Activated T-cell treated with anti-CD3 and anti-CD28 coated beads, Interleukin-2, amount 50 U/mL, for 72 hours (primary cell): ENCODE data around the gene PDYN. TPM values are rescaled to one million over a fixed set of nuclear protein-coding genes. Genes with fewer than 3 reads are reported as not detected.

Source experiments
- ATAC-seq, 2 donors: fragments of 150-1000 bp; cut with Tn5 transposase; replicated peaks in 1 of 2; 2 replicates each; pipeline ENCODE4 v1.10.0; 2021; ENCODE audit warnings: moderate library complexity in 2 of 2, mild to moderate bottlenecking in 1 of 2
- DNase-seq, 2 donors: peaks; one replicate each; pipeline ENCODE4 v3.0.0; 2021 to 2022; ENCODE audit warnings: mixed read lengths in 1 of 2
- H3K27ac Mint-ChIP-seq: one replicate; pipeline ENCODE4 v1.8.0; 2022; ENCODE audit warnings: mild to moderate bottlenecking, moderate library complexity, mixed read lengths
- H3K27me3 Mint-ChIP-seq: one replicate; pipeline ENCODE4 v1.8.0; 2022; ENCODE audit warnings: low read depth, mixed read lengths
- H3K36me3 Mint-ChIP-seq, 2 donors: one replicate each; pipeline ENCODE4 v1.8.0; 2022; ENCODE audit warnings: mixed read lengths in 2 of 2, mild to moderate bottlenecking in 1 of 2; ENCODE audit not compliant: insufficient read depth in 2 of 2
- H3K4me1 Mint-ChIP-seq: one replicate; pipeline ENCODE4 v1.8.0; 2022; ENCODE audit warnings: low read depth, mixed read lengths
- H3K4me3 Mint-ChIP-seq, 2 donors: one replicate each; pipeline ENCODE4 v1.8.0; 2022; ENCODE audit warnings: mild to moderate bottlenecking in 2 of 2, mixed read lengths in 2 of 2, moderate library complexity in 2 of 2
- H3K9me3 Mint-ChIP-seq, 2 donors: one replicate each; pipeline ENCODE4 v1.8.0; 2022; ENCODE audit warnings: mixed read lengths in 2 of 2
- total RNA-seq, 2 donors: library from RNA; stranded (reverse); gene quantifications; one replicate each; pipeline ENCODE4 v1.2.3, GENCODE V29; 2022

Gene PDYN
- total RNA-seq, 2 donors from 2014 or later = not detected

DNA sequence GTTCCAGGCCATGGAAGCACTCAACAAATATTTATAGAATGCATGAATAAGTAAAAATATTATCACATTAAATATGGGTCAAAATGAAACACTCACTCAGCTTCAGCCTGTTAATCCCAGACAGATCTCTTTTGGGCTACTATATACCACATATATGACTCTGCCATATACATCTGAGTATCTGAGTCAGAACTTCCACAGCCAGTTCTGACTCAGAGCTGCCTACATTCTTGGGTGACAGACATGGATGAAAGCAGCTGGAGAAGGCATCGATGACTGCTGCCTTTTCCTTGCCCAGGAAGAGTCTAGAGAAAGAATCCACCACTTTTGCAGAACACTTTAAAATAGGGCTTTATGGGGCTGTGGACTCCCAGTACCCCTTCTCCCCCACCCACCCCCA, 11.5 kb upstream of the PDYN start:
- Mint-ChIP-seq H3K36me3 (no peaks in the 10 kb centered on the region), H3K27ac (no peak overlapping the region), H3K4me1 (no peaks in the 10 kb centered on the region), H3K9me3 (no peaks in the 10 kb centered on the region), H3K4me3 (no peak overlapping the region), H3K27me3 (peaks cover 18% of the 10 kb centered on the region)
- DNase-seq (peak; percentile 5 to 10), ATAC-seq (peak; percentile 82 to 87)

DNA sequence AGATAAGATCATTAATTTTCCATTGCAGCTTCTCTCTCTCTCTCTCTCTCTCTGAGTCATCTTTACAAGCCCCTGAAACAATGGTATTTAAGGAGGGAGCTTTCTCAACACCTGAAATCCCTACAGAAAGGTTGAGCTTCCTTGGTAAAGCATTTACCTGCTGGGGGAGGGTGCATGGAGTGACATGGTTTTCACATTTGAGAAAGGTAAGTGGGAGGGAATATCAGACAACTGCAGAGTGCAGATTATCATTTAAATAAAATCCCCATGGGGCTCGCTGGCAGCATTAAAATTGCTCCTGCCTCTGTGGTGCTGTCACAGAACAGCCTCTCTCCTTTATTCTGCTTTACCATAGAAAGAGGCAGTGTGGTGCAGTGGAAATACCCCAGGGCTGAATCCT, 10.3 kb upstream of the PDYN start:
- Mint-ChIP-seq H3K9me3 (no peaks in the 10 kb centered on the region), H3K4me3 (no peak overlapping the region), H3K36me3 (no peaks in the 10 kb centered on the region), H3K27me3 (peaks cover 11% of the 10 kb centered on the region), H3K27ac (no peak overlapping the region), H3K4me1 (no peaks in the 10 kb centered on the region)
- DNase-seq (no peak), ATAC-seq (no peak)

DNA sequence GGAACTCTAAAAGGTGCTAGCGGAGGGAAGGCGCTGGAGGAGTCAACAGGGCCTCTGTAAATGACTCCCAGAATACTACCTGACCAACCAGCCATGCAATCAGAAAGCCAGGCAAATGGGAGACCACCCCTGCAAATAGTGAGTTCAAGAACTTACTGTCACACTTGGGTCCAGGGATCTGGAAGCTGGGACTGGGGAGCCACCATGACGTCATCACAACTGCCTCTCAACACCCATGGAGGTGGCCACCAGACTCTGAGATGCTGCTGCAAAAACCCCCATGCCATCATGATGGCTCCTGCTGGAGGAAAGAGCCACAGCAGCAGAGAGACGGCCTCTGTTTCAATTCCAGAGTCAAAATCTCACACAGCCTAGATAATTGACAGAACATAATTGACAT, 8.5 kb upstream of the PDYN start:
- H3K4me3 Mint-ChIP-seq = no peak overlapping the region
- H3K36me3 Mint-ChIP-seq = no peaks in the 10 kb centered on the region
- no peak overlapping the region for H3K27ac Mint-ChIP-seq
- ATAC-seq (no peak), DNase-seq (no peak)
- H3K27me3 Mint-ChIP-seq = peaks cover 22% of the 10 kb centered on the region
- no peaks in the 10 kb centered on the region for H3K4me1 Mint-ChIP-seq
- no peaks in the 10 kb centered on the region for H3K9me3 Mint-ChIP-seq

DNA sequence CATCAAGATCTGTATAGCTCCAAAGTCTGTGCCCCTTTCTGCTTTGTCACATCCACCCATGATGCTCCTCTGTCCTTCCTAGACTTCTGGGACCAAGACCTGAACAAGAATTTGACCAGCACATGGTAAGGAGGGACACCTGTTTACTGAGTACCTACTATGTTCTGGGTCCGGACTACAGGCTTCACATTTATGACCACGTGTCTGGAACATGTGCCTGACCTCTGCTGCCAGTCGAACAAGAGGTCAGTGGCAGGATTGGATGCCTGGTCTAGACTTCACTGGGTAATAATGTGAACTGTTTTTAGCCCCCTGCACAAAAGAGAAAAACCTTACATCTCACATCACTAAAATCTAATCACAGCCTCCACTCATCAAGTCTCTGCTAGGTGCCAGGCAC, 7.3 kb upstream of the PDYN start:
- H3K4me1 Mint-ChIP-seq = no peaks in the 10 kb centered on the region
- ATAC-seq (no peak), DNase-seq (no peak)
- no peak overlapping the region for H3K27ac Mint-ChIP-seq
- H3K9me3 Mint-ChIP-seq = no peaks in the 10 kb centered on the region
- no peaks in the 10 kb centered on the region for H3K36me3 Mint-ChIP-seq
- H3K27me3 Mint-ChIP-seq = peaks cover 27% of the 10 kb centered on the region
- H3K4me3 Mint-ChIP-seq = no peak overlapping the region

DNA sequence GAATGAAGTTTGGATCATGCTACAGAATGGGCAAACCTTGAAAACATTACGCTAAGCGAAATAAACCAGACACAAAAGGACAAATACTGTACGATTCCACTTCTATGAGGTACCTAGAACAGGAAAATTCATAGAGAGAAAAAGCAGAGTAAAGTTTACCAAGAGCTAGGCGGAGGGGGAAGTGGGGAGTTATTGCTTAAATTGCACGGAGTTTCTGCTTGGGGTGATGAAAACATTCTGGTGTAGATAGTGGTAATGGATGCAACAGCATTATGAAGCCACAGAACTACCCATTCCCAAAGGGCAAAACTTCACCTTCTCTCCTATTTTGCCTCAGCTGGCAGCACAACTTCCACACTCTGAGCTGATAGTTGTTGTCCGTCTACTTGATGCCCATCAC, 6.4 kb upstream of the PDYN start:
- ATAC-seq (no peak), DNase-seq (no peak)
- no peaks in the 10 kb centered on the region for H3K36me3 Mint-ChIP-seq
- H3K27ac Mint-ChIP-seq = no peak overlapping the region
- no peak overlapping the region for H3K4me3 Mint-ChIP-seq
- H3K9me3 Mint-ChIP-seq = no peaks in the 10 kb centered on the region
- peaks cover 30% of the 10 kb centered on the region for H3K27me3 Mint-ChIP-seq
- no peaks in the 10 kb centered on the region for H3K4me1 Mint-ChIP-seq

DNA sequence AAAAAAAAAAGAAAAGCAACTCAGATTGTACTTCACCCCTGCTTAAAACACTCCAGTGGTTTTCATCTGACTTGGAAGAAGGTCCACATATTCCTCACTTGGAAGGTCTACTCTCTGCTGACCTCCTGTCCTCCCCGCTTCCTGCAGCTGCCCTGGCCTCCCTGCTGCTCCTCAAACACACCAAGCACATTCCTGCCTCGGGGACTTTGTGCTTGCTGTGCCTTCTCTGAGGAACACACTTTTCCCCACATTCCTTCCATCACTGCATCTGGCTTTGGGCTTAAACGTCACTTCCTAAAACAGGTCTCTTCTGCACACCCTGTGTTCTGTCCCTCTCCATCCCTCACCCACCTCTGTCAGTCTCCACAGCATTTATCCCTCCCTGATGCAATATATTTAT, 4.9 kb upstream of the PDYN start:
- no peak overlapping the region for H3K4me3 Mint-ChIP-seq
- H3K9me3 Mint-ChIP-seq = no peaks in the 10 kb centered on the region
- H3K4me1 Mint-ChIP-seq = no peaks in the 10 kb centered on the region
- H3K27me3 Mint-ChIP-seq = peaks cover 40% of the 10 kb centered on the region
- H3K36me3 Mint-ChIP-seq = no peaks in the 10 kb centered on the region
- ATAC-seq = no peak
- DNase-seq = no peak
- no peak overlapping the region for H3K27ac Mint-ChIP-seq

DNA sequence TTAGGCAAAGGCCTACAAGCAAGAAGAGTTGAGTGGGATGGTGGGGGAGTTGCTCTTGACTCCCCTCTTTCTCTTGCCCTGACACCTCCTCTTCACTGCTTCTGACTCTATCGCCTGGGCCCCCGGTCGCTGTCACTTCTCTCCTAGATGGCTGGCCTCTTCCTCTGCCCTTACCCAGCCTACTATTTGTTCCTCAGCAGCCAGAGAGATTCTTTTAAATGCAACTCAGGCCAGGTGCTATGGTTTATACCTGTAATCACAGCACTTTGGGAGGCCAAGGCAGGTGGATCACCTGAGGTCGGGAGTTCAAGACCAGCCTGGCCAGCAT, 4.3 kb upstream of the PDYN start:
- Mint-ChIP-seq H3K4me1 (no peaks in the 10 kb centered on the region), H3K27ac (no peak overlapping the region), H3K27me3 (peaks cover 45% of the 10 kb centered on the region), H3K4me3 (no peak overlapping the region), H3K36me3 (no peaks in the 10 kb centered on the region), H3K9me3 (no peaks in the 10 kb centered on the region)
- ATAC-seq (no peak), DNase-seq (no peak)

DNA sequence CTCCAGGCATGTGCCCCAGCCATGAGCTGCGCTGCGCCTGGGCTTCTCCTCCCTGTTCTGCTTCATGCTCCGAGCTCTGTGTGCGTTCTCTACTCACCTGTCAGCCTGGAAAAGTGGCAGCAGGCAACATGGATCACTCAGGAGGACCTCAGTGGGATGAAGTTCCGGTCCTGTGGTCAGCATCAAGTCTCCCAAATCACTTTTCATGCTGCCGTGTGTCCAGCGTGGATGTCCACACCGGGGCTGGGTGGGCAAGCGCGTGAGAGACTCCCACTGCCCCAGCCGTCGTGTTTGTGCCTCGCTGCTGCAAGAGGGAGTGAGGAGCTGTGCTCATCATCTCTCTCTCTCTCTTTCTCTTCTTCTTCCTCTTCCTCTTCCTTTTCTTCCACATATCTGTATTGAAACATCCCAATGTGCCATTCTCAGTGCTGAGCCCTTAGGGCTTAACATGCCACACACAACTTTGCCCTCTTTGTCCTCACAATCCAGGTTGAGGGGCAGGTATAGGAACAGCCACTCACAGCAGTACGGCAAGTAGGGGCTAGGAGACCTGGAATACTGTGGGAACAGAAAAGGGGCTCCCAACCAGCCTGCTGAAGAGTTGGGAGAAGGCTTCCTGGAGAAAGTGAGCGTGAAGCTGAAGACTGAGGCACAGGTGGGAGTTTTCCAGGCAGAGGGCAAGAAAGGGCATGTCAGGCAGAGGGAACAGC, 3.8 kb upstream of the PDYN start:
- Mint-ChIP-seq H3K36me3 (no peaks in the 10 kb centered on the region), H3K9me3 (no peaks in the 10 kb centered on the region), H3K27me3 (peaks cover 49% of the 10 kb centered on the region), H3K4me1 (no peaks in the 10 kb centered on the region), H3K27ac (no peak overlapping the region), H3K4me3 (no peak overlapping the region)
- ATAC-seq (no peak), DNase-seq (no peak)

DNA sequence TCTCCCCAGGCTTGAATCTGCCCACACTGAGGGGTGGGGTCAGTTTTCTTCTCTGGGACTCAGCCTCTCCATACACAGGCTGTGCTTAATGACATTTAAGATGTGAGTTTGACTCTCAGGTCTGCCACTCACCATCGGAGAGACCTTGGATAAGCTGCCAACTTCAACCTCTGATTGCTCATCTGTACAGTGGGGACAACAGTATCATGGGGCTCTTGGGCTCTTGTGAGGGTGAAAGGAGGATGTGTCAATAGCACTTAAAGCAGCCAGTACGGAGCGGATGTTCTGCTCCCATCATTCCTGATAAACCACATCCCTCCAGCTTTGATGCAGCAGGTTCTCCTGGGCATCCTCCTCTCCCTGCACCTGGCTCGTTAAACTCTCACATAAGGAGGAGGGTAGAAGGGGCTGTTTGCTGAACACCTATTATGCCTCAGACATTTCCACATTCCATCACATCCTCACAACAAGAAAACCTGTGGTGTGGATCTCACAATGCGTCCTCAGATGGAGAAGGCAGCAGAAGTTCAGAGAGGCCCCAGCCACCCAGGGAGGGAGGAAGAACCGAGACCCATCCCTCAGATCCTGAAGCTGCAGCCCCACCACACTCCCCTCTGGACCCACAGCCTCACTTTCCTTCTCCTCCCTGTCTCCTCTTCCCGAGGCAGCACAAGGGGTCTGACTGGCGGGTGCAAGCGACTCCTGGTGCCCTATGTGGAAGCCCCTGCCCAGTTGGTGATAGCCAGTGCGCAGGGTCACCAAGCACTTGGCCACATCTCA, 1.9 kb upstream of the PDYN start:
- ATAC-seq = no peak
- H3K36me3 Mint-ChIP-seq = no peaks in the 10 kb centered on the region
- H3K4me1 Mint-ChIP-seq = no peaks in the 10 kb centered on the region
- no peak for DNase-seq
- H3K27ac Mint-ChIP-seq = no peak overlapping the region
- peaks cover 68% of the 10 kb centered on the region for H3K27me3 Mint-ChIP-seq
- no peak overlapping the region for H3K4me3 Mint-ChIP-seq
- no peaks in the 10 kb centered on the region for H3K9me3 Mint-ChIP-seq

DNA sequence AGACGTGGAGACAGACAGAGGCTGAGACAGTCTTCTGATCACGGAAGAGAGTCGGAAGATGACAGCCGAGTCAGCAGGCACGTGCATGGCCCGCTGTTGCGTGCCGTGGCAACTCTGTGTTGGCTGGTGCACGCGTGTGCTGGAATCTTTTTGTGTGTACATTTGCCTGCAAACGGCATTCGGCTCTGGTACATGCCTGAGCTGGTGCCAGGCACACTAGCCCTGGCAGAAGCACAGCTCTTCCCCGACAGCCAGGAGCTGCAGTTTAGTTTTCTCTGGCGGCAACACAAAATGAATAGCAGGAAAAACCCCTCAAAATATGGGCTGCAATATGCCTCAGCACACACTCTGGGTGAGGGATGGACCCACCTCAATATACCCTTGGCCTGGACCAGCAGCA, 769 bp upstream of the PDYN start:
- Mint-ChIP-seq H3K36me3 (no peaks in the 10 kb centered on the region), H3K4me3 (no peak overlapping the region), H3K9me3 (no peaks in the 10 kb centered on the region), H3K27ac (no peak overlapping the region), H3K27me3 (peaks cover 76% of the 10 kb centered on the region), H3K4me1 (no peaks in the 10 kb centered on the region)
- DNase-seq = no peak
- ATAC-seq = no peak

DNA sequence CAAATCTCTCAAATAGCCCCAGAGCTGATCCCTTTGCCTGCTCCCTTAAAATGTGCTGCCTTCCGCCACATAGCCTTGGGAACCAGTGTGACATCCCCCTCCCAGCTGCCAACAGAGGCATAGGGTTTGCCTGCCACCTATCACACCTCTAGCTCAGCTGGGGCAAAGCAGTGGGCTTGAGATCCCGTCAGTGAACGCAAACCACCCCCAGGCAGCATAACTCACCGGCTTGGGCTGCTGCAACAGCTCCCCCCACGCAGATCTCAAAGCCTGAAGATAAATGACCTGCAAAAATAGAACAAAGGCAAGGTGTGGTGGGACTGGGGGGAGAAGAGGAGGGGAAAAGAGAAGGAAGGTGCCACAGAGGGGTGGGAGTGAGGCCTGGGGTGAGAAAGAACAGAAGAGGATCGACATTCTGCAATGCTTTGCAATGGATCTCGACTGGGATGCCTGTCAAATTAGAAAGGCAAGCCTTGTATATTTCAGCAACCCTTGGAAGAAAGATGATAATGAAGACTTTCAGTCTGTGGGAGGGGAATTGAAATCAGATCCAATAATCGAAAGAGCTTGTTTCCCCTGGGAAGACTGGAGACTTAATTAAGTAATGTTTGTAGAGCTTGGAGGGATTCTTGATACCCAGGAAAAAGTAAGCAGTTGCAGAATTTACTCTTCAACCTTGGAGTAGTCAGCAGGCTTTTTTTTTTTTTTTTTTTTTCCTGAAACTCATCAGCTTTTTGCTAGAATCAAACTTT, 1.3 kb downstream of the PDYN start:
- Mint-ChIP-seq H3K27ac (no peak overlapping the region), H3K27me3 (peaks cover 63% of the 10 kb centered on the region), H3K4me3 (no peak overlapping the region), H3K9me3 (no peaks in the 10 kb centered on the region), H3K4me1 (no peaks in the 10 kb centered on the region), H3K36me3 (no peaks in the 10 kb centered on the region)
- ATAC-seq (no peak), DNase-seq (no peak)

DNA sequence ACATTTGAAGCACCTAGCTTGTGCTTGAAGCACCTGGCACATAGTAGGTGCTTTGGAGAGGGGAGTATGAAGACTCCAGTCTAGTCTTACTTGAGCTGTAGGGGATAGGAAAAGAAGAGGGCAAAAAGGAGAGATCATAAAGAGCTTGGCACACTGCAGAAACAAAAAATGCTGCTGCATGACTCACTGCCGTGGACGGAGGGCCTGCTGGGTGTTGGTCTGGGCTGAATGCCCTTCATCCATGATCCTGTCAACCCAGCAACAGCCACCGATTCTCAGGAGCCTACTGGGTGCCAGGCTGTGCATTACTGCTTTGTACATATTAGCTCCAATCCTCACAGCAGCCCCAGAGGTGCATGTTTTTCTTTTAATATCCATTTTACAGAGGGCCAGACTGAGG, 6.0 kb downstream of the PDYN start:
- H3K4me1 Mint-ChIP-seq = no peaks in the 10 kb centered on the region
- H3K4me3 Mint-ChIP-seq = no peak overlapping the region
- no peak for DNase-seq
- peaks cover 51% of the 10 kb centered on the region for H3K27me3 Mint-ChIP-seq
- no peaks in the 10 kb centered on the region for H3K9me3 Mint-ChIP-seq
- H3K36me3 Mint-ChIP-seq = no peaks in the 10 kb centered on the region
- H3K27ac Mint-ChIP-seq = no peak overlapping the region
- ATAC-seq = no peak

DNA sequence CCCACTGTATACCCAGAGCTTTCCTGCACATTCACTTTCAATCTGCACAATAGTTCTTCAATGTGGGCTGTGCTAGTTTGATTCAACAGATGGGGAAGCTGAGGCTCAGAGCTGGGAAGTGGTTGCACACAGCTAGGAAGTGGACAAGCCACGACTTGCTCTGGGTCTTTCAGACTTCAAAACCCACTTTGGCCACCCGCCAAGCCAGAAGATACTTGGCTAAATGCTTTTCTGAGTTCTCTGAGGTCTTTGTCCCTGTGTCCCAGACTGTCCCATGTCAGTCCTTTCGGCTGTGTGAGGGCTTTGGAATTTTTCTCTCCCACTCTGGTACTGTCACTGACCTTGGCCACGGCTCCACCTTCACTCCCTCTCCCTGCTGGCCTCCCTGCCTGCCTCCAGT, 10.6 kb downstream of the PDYN start:
- Mint-ChIP-seq H3K27ac (no peak overlapping the region), H3K36me3 (no peaks in the 10 kb centered on the region), H3K4me1 (no peaks in the 10 kb centered on the region)

More for the DNA sequence above, 10.6 kb downstream of the PDYN start:
- DNase-seq (no peak), ATAC-seq (no peak)
- Mint-ChIP-seq H3K4me3 (no peak overlapping the region), H3K9me3 (no peaks in the 10 kb centered on the region), H3K27me3 (peaks cover 29% of the 10 kb centered on the region)
